Hippocampal formation (tissue), 2 donors: Measurements from ENCODE around the gene ATP2A2.
"Not testable (repeated sequence)": the region's sequence is repeated elsewhere in the genome, so short reads cannot be mapped to it uniquely, and the experiment has no call there.

Source experiments
- DNase-seq, 2 donors: peaks; one replicate each; lab custom pipeline; 2025; lab: John Stamatoyannopoulos, UW

Gene ATP2A2

GRCh38 chr12:110343114-110343513, 62.1 kb downstream of the ATP2A2 start:
- no peak for DNase-seq

- DNase-seq: no peak
Measured at GRCh38 chr12:110343736-110344555, 62.9 kb downstream of the ATP2A2 start.

GRCh38 chr12:110344657-110345056, 63.6 kb downstream of the ATP2A2 start:
- no peak for DNase-seq

GRCh38 chr12:110345176-110345661, 64.2 kb downstream of the ATP2A2 start:
- DNase-seq: no peak

DNA sequence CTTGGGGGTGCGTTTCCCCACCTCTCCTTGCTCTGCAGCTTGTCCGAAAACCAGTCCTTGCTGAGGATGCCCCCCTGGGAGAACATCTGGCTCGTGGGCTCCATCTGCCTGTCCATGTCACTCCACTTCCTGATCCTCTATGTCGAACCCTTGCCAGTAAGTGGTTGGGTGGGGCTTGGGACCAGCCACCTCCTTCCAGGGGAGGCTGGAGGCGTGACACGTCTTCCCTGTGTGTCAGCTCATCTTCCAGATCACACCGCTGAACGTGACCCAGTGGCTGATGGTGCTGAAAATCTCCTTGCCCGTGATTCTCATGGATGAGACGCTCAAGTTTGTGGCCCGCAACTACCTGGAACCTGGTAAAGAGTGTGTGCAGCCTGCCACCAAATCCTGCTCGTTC, 64.9 kb downstream of the ATP2A2 start:
- DNase-seq: no peak

- DNase-seq: no peak
Measured at GRCh38 chr12:110347767-110348166, 66.7 kb downstream of the ATP2A2 start.

GRCh38 chr12:110348431-110349059, 67.5 kb downstream of the ATP2A2 start:
- DNase-seq: no peak

- DNase-seq: no peak
Measured at GRCh38 chr12:110349096-110349495, 68.0 kb downstream of the ATP2A2 start.

- no peak for DNase-seq
Measured at GRCh38 chr12:110349514-110350151, 68.6 kb downstream of the ATP2A2 start.

DNA sequence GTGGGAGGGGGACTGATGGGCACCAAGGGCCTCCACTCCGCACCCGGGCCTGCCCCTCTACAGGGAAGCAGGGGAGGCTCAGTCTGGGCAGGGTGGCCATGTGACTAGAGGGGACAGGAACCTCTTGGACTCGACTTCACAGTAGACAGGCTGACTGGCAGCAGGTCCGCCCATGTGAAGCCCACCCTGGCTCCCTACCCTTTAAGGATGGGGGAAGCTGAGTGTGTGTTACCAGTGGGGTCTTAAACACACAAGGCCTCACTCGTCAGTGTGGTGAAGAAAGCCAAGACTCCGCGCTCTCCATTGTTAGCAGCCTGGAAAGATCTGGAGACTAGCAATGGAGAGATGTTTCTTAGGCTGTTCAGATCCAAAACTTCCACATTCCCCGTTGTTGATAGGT, 70.1 kb downstream of the ATP2A2 start:
- DNase-seq: no peak

DNA sequence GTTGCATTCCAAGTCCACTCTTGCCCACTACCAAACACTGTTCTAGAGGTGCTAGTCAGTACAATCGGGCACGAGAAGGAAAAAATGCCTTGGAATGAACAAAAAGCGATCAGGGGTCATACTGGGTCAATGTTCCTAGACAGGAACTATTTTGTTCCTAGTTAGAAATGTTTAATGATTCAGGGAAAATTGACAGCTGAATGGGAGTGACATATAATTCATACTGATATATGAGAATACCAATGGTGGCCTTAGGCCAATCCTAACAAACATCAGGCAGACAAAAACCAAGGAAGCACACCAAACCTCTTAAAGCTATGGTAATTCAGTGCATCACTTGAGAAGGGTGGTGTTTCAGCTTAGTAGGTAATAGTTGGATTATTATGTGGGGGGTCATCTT, 71.4 kb downstream of the ATP2A2 start:
- DNase-seq: no peak

DNA sequence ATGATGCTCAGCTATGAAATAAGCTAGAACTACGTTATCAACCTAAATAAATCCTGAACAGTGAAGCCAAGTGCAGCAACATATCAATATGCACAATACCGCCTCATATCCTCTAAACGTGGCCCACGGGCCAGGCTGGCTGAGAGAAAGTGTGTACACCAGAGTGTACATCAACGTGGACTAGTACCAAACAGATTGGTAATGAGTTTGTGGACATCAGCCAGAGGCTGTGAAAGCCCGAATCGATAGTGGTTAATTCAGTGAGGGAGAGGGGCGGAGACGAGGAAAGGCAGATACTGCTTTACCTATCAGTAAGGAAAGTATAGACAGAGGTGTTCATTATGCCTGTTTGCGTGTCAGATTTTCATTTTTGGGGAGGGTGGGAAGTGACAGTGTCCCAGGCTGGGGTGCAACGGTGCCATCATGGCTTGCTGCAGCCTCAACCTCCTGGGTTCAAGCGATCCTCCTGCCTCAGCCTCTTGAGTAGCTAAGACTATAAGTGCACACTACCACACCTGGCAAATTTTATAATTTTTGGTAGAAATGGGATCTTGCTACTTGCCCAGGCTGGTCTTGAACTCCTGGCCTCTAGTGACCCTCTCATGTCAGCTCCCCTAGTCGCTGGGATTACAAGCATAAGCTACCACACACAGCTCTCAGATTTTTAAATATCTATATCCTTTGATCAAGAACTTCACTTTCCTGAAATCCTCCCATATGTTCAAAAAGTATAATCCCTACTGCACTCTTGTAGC, 72.3 kb downstream of the ATP2A2 start:
- DNase-seq: no peak

- peak in 1 of 2 donors; percentile 54 for DNase-seq
Measured at GRCh38 chr12:110354172-110354780, 73.2 kb downstream of the ATP2A2 start.

DNA sequence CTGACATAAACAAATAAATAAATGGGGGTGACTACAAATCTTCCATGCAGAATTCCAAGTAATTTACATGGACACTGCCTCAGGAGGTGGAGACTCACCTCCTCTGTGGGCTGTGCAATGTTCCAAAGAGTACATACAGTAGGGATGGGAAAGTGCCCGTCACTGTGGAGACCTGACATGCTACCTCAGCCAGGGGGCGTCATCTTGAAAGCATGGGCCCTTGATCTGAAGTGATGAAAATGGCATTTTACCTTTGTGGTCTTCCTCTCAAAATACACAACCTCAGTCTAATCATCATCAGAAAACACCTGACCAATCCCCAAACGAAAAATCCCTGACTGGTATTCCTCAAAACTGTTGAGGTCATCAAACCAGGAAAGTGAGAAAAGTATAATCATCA, 74.0 kb downstream of the ATP2A2 start:
- DNase-seq: no peak

GRCh38 chr12:110358384-110359097, 77.5 kb downstream of the ATP2A2 start:
- not testable (repeated sequence) for DNase-seq

- DNase-seq: no peak
Measured at GRCh38 chr12:110361216-110361615, 80.2 kb downstream of the ATP2A2 start.

- no peak for DNase-seq
Measured at GRCh38 chr12:110365489-110366320, 84.7 kb downstream of the ATP2A2 start.

- no peak for DNase-seq
Measured at GRCh38 chr12:110366321-110367142, 85.5 kb downstream of the ATP2A2 start.

DNA sequence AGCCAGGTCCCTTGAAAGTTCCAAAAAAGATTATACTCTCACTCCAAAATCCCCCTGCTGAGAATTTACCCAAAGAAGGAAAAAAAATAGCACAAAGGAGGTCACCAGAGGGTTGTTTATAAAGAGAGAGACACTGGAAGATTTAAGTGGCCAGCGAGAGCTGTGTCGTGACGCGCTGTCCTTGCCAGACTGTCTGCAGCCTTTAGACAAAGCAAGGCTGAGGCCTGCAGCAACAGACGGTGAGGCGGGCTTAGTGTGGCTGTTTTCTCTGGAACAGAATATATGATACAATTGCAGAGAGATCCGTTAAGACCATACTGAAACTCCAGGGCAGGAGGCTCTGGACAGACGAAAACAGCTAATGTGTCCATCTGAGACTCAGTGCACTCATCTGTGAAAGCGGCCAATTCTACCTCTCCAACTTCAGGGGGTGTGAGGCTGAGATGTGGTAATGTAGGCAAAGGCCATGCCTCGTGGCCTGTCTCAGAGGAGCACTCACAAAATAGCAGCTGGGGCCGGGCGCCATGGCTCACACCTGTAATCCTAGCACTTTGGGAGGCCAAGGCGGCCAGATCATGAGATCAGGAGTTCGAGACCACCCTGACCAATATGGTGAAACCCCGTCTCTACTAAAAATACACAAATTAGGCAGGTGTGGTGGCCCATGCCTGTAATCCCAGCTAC, 86.3 kb downstream of the ATP2A2 start:
- no peak for DNase-seq
